SIG-M5 treated with dmso at 0.1 percent for 504 hours (cell line): Measurements from ENCODE around the gene EMX1.

ENCODE experiments used
- DNase-seq: peaks from one replicate; lab custom pipeline; 2025; ENCODE audit not compliant: unreplicated experiment; lab: John Stamatoyannopoulos, UW

EMX1 gene

DNA sequence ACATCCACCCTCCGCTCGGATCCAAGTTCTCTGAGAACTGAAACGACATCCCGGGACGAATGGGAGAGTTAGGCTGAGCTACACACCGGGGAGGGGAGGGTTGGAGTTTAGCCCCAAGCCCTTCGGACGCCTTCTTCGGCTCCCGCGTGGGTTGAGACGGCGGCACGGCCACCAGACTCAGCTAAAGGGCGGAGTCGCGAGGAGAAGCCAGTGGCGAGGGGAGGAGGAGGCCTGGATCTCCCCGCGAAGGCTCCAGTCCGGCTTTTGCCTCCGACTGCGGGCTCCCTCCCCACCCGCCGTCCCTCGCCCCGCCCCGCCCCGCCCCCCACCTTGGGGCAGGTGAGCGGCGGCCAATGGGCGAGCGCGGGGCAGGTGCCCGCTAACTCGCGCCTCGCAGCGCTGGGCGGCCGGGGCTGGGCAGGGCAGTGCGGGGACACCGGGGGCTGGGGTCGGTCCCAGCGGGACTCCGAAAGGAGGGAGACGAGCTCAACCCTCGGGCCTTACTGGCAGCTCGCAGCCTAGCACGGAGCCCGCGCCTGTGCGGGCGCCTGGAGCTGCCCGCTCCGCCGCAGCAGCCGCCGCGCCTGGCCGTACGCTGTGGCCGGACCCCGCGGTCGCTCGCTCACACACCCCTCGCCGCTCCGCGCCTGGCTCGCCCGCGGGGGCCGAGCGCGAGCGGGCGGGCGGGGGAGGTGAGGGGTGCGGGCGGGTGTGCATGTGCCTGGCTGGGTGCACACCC is at the start of gene EMX1:
Gene EMX1, plus strand, starts transcription at position 382 of the 739 bp plus-strand sequence. Its CDS starts 334 bp downstream, at position 716.
- peak; percentile 35 for DNase-seq

- no peak for DNase-seq
Measured at GRCh38 chr2:72871060-72871459, 46.3 kb upstream of the EMX1 start.

DNA sequence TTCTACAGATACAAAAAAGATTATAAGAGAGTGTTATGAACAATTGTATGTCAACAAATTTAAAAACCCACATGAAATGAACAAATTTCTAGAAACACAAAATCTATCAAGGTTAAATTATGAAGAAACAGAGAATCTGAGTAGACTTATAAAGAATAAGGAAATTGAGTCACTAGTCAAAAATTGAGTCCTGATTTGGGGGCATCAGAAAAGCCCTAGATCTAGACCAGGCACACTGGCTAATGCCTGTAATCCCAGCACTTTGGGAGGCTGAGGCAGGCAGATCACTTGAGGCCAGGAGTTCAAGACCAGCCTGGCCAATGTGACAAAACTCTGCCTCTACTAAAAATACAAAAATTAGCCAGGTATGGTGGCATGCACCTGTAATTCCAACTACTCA is 45.4 kb upstream of the EMX1 start:
- no peak for DNase-seq

DNA sequence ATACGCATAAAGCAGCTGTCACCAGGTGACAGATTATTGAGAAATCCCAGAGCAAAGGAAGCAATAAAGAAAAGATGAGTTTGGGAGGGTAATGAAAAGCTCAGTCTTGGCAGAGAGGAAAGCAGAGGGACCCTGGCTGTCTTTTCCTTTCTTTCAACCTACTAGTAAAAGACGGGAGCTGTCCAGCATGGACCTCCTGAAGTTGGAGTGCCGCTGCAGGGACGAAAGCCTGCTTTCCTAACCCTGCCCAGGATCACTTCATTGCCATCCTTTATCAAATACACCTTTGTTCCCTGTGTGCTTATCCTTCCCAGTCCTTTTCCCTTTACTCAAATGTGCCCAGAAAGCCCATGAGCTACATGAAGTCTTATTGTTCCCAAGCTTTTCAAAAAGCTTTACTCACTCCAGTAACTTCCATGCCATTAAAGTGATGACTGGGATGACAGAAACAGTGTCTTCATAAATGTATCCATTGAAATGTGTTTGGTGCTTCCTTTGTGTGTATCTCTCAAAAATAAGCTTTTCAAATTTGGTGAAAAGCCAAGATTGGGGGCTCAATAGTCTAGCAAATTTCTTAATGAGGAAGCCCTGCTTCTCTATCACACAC is 33.9 kb upstream of the EMX1 start:
- peak; percentile 42 for DNase-seq

DNA sequence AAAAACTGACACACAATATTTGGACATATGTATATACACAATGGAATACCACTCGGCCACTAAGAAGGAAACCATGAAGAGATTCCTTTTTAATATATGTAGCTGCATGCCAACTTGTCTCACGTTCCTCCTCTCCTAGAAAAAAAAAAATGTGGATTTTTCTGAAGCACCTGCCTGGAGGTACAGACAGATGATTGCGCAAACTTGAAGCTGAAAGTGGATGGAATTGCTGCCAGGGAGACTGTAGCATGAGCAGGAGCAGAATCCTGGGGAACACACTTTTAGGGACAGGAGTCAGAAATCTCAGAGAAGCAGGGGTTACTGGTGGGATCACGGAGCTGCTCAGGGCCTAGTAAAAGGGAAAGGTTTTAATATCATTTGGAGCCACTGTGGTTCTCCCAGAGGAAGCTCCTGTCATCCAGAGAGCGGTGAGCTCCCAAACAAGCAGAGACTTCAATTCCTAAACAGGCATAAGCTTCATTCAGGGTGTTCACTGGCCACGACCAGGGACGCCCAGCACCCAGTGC is 30.8 kb upstream of the EMX1 start:
- no peak for DNase-seq

- peak; percentile 64 for DNase-seq
Measured at GRCh38 chr2:72887032-72887739, 30.1 kb upstream of the EMX1 start, which contains the start of gene SPR. SPR (plus strand) TSS chr2:72887408; CDS start chr2:72887433, 25 bp downstream.

DNA sequence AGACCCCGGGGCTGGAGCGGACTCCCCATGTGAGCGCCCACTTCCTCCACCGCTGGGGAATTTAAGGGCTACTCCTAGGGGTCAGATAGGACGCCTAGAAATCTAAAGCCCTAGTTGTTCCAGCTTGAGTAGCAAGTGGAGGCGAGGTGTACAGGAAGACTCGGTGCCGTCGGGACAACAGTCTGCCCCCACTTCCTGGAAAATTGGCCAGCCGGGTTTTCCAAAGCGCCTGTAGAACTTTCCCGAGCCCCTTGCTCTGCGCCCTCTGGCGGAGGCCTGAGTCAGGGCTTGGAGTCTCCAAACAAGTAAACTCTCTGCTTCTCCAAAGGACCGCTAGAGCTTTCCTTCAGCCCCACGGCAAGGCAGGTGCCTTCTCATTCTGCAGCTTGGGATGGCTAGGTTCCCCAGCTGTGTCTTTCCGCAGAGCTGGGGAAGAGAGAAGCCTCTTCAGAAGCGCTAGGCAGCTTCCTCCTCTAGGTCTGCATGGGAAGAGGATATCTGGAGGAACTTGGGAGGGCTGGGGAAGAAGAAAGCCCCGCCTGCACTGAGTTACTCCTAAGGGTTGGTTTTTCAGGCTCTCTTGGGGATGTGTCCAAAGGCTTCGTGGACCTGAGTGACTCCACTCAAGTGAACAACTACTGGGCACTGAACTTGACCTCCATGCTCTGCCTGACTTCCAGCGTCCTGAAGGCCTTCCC is 29.4 kb upstream of the EMX1 start:
- peak; percentile 78 for DNase-seq

DNA sequence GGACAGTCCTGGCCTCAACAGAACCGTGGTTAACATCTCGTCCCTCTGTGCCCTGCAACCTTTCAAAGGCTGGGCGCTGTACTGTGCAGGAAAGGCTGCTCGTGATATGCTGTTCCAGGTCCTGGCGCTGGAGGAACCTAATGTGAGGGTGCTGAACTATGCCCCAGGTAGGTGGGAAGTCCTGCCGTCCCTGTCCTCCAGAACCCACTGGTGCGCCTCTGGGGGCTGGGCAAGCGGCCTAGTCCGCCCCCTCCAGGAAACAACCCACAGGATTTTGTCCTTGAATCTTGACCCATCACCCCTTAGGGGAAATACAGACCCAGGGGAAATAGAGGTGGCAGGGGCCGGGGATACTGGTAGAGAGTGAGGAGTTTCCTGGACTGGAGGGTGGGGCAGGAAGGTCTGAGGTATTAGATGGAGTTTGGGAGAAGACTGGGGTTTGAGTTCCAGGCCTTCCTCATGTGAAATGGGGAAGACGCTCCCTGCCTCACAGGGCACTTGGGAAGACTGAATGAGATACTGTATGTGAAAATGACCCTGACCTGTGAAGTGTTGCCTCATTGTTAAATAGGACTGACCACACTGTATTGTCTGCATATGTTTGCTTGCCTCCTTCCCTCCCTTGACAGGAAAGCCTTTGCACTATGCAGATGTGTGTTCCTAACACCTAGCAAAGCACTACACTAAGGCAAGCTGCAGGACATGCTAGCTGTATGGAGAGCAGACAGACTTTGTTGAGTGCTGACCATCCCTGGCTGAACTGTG is 28.7 kb upstream of the EMX1 start:
- no peak for DNase-seq

- no peak for DNase-seq
Measured at GRCh38 chr2:72889991-72890390, 27.3 kb upstream of the EMX1 start.

- no peak for DNase-seq
Measured at GRCh38 chr2:72891091-72891818, 26.1 kb upstream of the EMX1 start.

DNA sequence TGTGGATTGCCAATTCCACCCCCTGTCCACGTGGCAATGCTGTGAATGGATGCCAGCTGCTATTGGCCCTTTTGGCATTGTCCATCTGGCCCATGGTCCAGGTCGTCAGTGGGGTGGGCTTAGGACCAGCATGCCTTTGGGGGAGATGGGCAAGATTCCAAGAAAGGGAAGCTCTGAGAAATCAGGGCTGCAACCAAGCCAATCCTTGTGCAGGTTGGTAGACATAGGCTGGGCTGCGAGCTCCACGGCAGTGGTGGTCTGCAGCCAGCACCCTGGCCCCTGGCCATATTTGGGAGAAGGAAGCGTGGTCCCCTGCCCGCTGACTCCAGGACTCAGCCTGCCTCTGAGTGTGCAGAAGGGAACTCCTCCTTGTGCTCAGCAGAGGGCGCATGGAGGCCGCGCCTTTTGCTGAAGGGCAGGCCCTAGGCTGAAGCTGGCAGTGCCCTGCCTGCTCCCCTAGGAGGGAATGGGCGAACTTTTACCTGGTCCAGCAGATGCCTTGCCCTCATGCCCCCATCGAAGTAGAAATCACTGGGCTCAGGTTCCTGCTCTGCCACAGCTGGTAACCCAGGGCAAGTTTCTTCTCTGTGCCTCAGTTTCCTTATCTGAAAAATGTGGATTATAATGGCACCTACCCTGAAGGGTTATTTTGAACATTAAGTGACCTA is 24.7 kb upstream of the EMX1 start:
- DNase-seq: peak; percentile 67

GRCh38 chr2:72893594-72894319 is 23.6 kb upstream of the EMX1 start:
- DNase-seq: peak; percentile 56

GRCh38 chr2:72894514-72894913 is 22.8 kb upstream of the EMX1 start:
- no peak for DNase-seq

DNA sequence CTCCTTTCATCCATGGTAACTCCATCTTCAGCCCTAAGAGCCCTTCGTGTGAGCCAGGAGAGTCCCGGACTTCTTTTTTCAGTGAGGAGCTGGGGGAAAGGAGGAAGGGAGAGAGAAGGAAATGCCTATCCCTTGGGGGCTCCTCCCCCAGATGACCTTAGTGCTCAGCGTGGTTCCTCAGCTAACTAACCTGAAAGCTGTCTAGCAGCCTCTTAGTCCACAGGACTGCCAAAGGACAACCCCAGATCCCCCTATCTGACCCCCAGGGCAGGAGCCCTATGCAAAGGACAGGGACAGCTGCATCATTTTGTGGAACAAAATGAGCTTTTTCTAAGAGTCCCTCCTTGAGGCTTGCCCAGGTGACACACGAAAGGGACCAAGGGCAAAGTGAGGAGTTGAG is 22.2 kb upstream of the EMX1 start:
- DNase-seq: no peak

- no peak for DNase-seq
Measured at GRCh38 chr2:72895759-72896281, 21.5 kb upstream of the EMX1 start.

GRCh38 chr2:72896446-72896845 is 20.9 kb upstream of the EMX1 start:
- no peak for DNase-seq

- DNase-seq: no peak
Measured at GRCh38 chr2:72897785-72898584, 19.3 kb upstream of the EMX1 start.

DNA sequence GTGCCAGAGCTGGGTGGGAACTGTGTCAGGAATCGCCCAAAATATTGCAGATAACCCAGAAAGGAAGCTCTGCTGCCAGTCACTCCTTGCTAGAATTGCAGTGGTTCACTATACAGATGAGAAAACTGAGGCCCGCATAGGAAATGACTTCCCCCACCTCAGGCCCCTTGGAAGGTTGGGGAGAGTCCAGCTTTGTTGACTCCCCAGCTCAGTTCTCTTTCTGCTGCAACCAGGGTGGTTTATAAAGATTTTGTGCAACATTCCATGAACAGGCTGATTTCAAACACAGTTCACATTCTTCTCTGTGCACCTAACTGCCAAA is 18.8 kb upstream of the EMX1 start:
- no peak for DNase-seq
